Endothelial cell of umbilical vein (primary cell): ENCODE results near the gene KISS1R. TPM values are rescaled to one million over a fixed set of nuclear protein-coding genes. Genes with fewer than 3 reads are reported as not detected.

Experiments
- BruUV-seq: library from RNA; stranded (reverse); fragments of 400-500 nt; replicated peaks from 2 replicates; lab custom pipeline; 2021; lab: Mats Ljungman, UMichigan
- CTCF ChIA-PET: fragments of 300-600, 350-600 bp; sonication (Branson Sonifier 250); formaldehyde crosslinking; loops from one replicate; lab custom pipeline; 2021; ENCODE audit warnings: antibody characterized with exemption, inconsistent platforms; lab: Charles Lee
- POLR2A ChIA-PET: fragments of 300-600, 350-600 bp; sonication (Branson Sonifier 250); formaldehyde crosslinking; loops from one replicate; lab custom pipeline; 2021; ENCODE audit warnings: antibody characterized with exemption, inconsistent platforms; lab: Charles Lee
- DNase-seq: peaks from one replicate; pipeline ENCODE4 v3.0.0-alpha.2; 2011; ENCODE audit warnings: low read depth, low spot score
- FAIRE-seq: peaks from 2 replicates; lab custom pipeline; 2011; peaks lifted over from hg19 to GRCh38; lab: Jason Lieb, UNC
- H2AFZ ChIP-seq: 2 replicates; pipeline ENCODE4 v1.6.0; 2012; ENCODE audit warnings: low read depth, low read length, control low read depth, inconsistent platforms
- H3K27ac ChIP-seq: 2 replicates; pipeline ENCODE4 v1.5.1; 2011; ENCODE audit warnings: low read depth, mild to moderate bottlenecking, control low read depth, low read length, moderate library complexity; ENCODE audit not compliant: insufficient read depth
- H3K27me3 ChIP-seq, 2 experiments: 2 replicates each; pipeline versions ENCODE4 v1.6.0 to v1.6.1; 2011; ENCODE audit warnings: low read length in 2 of 2, mixed read lengths in 1 of 2; ENCODE audit not compliant: control insufficient read depth in 2 of 2, insufficient read depth in 2 of 2
- H3K36me3 ChIP-seq, 2 experiments: 2 replicates in 1 of 2; 3 replicates in 1 of 2; pipeline ENCODE4 v1.5.1; 2011; ENCODE audit warnings: low read length in 2 of 2, mild to moderate bottlenecking in 1 of 2, moderate library complexity in 1 of 2; ENCODE audit not compliant: control insufficient read depth in 2 of 2, insufficient read depth in 2 of 2; ENCODE audit errors: extremely low read depth in 1 of 2
- H3K4me1 ChIP-seq: 3 replicates; pipeline ENCODE4 v1.5.1; 2011; ENCODE audit warnings: mild to moderate bottlenecking, low read length; ENCODE audit not compliant: control insufficient read depth, insufficient read depth; ENCODE audit errors: extremely low read depth
- H3K4me2 ChIP-seq: 2 replicates; pipeline ENCODE4 v1.6.1; 2011; ENCODE audit warnings: low read length, control low read depth, mixed read lengths; ENCODE audit not compliant: insufficient read depth
- H3K4me3 ChIP-seq, 3 experiments: fragments of 200-600 bp in 1 of 3; sonication (generic), shearing (Covaris generic) in 1 of 3; replicated peaks in 1 of 3; 2 replicates each; pipeline ENCODE4 v1.5.1; 2011 to 2016; ENCODE audit warnings: control low read depth in 3 of 3, low read length in 3 of 3, mild to moderate bottlenecking in 2 of 3, inconsistent platforms in 1 of 3, low read depth in 1 of 3, moderate library complexity in 1 of 3; ENCODE audit not compliant: insufficient read depth in 1 of 3
- H3K79me2 ChIP-seq: 2 replicates; pipeline ENCODE4 v1.6.0; 2012; ENCODE audit warnings: low read length, inconsistent platforms; ENCODE audit not compliant: control insufficient read depth, insufficient read depth
- H3K9ac ChIP-seq: replicated peaks from 2 replicates; pipeline ENCODE3; 2011; ENCODE audit warnings: low read length, control low read depth; ENCODE audit not compliant: insufficient read depth; ENCODE audit errors: extremely low read depth
- H3K9me1 ChIP-seq: replicated peaks from 3 replicates; pipeline ENCODE4 v1.6.0; 2011; ENCODE audit warnings: mild to moderate bottlenecking, low read length; ENCODE audit not compliant: control insufficient read depth, insufficient read depth; ENCODE audit errors: extremely low read depth
- H3K9me3 ChIP-seq: replicated peaks from 2 replicates; pipeline ENCODE4 v1.5.1; 2012; ENCODE audit warnings: low read length, inconsistent platforms; ENCODE audit not compliant: control insufficient read depth, insufficient read depth
- H4K20me1 ChIP-seq: replicated peaks from 2 replicates; pipeline ENCODE3; 2011; ENCODE audit warnings: mild to moderate bottlenecking, low read length; ENCODE audit not compliant: control insufficient read depth, insufficient read depth; ENCODE audit errors: extremely low read depth
- CTCF ChIP-seq, 2 donors: IDR thresholded peaks; 1 replicate in 1 of 2; 2 replicates in 1 of 2; pipeline ENCODE4 v1.5.1; 2011; ENCODE audit warnings: low read length in 2 of 2, mild to moderate bottlenecking in 2 of 2, moderate library complexity in 2 of 2, control low read depth in 1 of 2, inconsistent platforms in 1 of 2, low read depth in 1 of 2; ENCODE audit not compliant: insufficient read depth in 1 of 2; ENCODE audit errors: extremely low read depth in 1 of 2
- EZH2 ChIP-seq: IDR thresholded peaks from 2 replicates; pipeline ENCODE4 v1.6.1; 2012; ENCODE audit warnings: borderline replicate concordance, low read depth, mild to moderate bottlenecking, moderate library complexity, low read length, inconsistent platforms; ENCODE audit not compliant: severe bottlenecking
- FOS ChIP-seq: IDR thresholded peaks from 2 replicates; pipeline ENCODE4 v1.6.1; 2011; ENCODE audit warnings: mild to moderate bottlenecking, low read length, moderate library complexity, borderline replicate concordance; ENCODE audit not compliant: insufficient read depth
- GATA2 ChIP-seq: IDR thresholded peaks from 2 replicates; pipeline ENCODE4 v1.7.0; 2011; ENCODE audit warnings: low read depth, mild to moderate bottlenecking, moderate library complexity, mixed read lengths, low read length; ENCODE audit not compliant: insufficient read length, insufficient read depth
- JUN ChIP-seq: IDR thresholded peaks from 2 replicates; pipeline ENCODE4 v1.6.1; 2011; ENCODE audit warnings: borderline replicate concordance, low read depth; ENCODE audit not compliant: insufficient read length, insufficient read depth
- MYC ChIP-seq: IDR thresholded peaks from one replicate; pipeline ENCODE4 v1.6.1; 2011; ENCODE audit warnings: mild to moderate bottlenecking, low read depth, low read length
- POLR2A ChIP-seq: IDR thresholded peaks from 2 replicates; pipeline ENCODE4 v1.6.1; 2012; ENCODE audit warnings: low read depth, mild to moderate bottlenecking, control low read depth, low read length
- POLR2AphosphoS5 ChIP-seq: IDR thresholded peaks from 2 replicates; pipeline ENCODE4 v1.6.1; 2012; ENCODE audit warnings: low read depth, mild to moderate bottlenecking, control low read depth, low read length, moderate library complexity; ENCODE audit not compliant: insufficient read depth
- dilution Hi-C: fragments of 300-500 bp; cut with MboI; formaldehyde crosslinking; loops from one replicate; pipeline ENCODE4 v1.15.0; 2019; ENCODE audit warnings: low sequenced_read_pairs; ENCODE audit not compliant: extremely low pct_ligation_motif_present
- intact Hi-C: fragments of 100-400 bp; cut with micrococcal nuclease; formaldehyde crosslinking; loops from one replicate; pipeline ENCODE4 v1.10.0; 2022
- polyA plus RNA-seq, 4 experiments: library from polyadenylated mRNA; depleted of rRNA in 3 of 4; stranded (reverse) in 3 of 4; unstranded in 1 of 4; fragments of >200 nt; gene quantifications; 2 replicates each; pipeline versions ENCODE4 v1.2.1 to v1.2.3, GENCODE V29; 2011 to 2012; ENCODE audit warnings: missing spikeins in 1 of 4
- total RNA-seq: library from RNA; stranded (reverse); gene quantifications from 2 replicates; pipeline ENCODE4 v1.2.3, GENCODE V29; 2021
- TF ChIP-seq, protein P1 (sequence below): IDR thresholded peaks from 2 replicates; pipeline ENCODE4 v1.6.1; 2011; ENCODE audit not compliant: insufficient read depth, insufficient read length

Gene KISS1R
- total and polyA plus RNA-seq, 2 donors (not counting 3 experiments of a cell fraction or from before 2014, with no cell fraction given): not detected

DNA sequence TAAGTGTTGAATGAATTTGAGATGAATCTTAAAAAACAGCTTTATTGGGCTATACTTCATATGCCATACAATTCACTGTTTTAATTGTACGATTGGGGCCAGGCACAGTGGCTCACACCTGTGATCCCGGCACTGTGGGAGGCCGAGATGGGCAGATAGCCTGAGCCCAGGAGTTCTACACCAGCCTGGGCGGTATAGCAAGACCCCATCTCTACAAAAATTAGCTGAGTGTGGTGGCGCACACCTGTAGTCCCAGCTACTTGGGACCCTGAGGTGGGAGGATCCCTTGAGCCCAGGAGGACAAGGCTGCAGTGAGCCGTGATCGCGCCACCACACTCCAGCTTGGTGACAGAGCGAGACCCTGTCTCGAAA, 19.0 kb downstream of the KISS1R start:
- H3K27me3 ChIP-seq: no peaks in the 10 kb centered on the region
- CTCF ChIA-PET: no interaction called here

More for the DNA sequence above, 19.0 kb downstream of the KISS1R start:
- Histone ChIP-seq H3K9ac (no peak overlapping the region), H3K9me3 (no peaks in the 10 kb centered on the region), H3K9me1 (no peaks in the 10 kb centered on the region), H3K36me3 (no peaks in the 10 kb centered on the region), H3K4me1 (peaks cover 23% of the 10 kb centered on the region), H3K4me3 (no peak overlapping the region), H3K27ac (no peak overlapping the region), H3K4me2 (no peak overlapping the region), H4K20me1 (no peaks in the 10 kb centered on the region), H2AFZ (no peak overlapping the region), H3K79me2 (peaks cover 2% of the 10 kb centered on the region)
- dilution Hi-C loops: no loop called here
- POLR2A ChIA-PET: no interaction called here
- DNase-seq (no peak), FAIRE-seq (no peak)
- TF ChIP-seq, protein P1, sequence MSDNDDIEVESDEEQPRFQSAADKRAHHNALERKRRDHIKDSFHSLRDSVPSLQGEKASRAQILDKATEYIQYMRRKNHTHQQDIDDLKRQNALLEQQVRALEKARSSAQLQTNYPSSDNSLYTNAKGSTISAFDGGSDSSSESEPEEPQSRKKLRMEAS: no peak
- TF ChIP-seq MYC (no peak), CTCF (IDR thresholded peaks at IDR 0.05; ENCODE audit: extremely low read depth in 1 of 2, insufficient read depth in 1 of 2, low read depth in 1 of 2, low read length in 2 of 2) (no peak), POLR2AphosphoS5 (no peak), FOS (no peak), GATA2 (no peak), JUN (no peak), EZH2 (no peak), POLR2A (no peak)
- BruUV-seq: no TSS peak
- intact Hi-C loops: loop anchor here (10.0 kb wide), 1 partner anchor 169 kb away; the partner anchor contains the start of gene GPX4
